ENCODE results near the gene DHX58. TPM values are rescaled to one million over a fixed set of nuclear protein-coding genes. Genes with fewer than 3 reads are reported as not detected.
"Not testable (repeated sequence)": the region's sequence is repeated elsewhere in the genome, so short reads cannot be mapped to it uniquely, and the experiment has no call there.

The DHX58 gene
- 10 to 100 TPM; 44.4 to 46.3 TPM for total RNA-seq

GRCh38 chr17:42112552-42113176 is at the start of gene DHX58:
Gene DHX58, minus strand, starts transcription at chr17:42112714. Its CDS starts 822 bp downstream, at chr17:42111892.
- H3K4me1 Mint-ChIP-seq (ENCODE audit: low read depth), result peaks cover 38% of the 10 kb centered on the region
- H3K27me3 Mint-ChIP-seq (ENCODE audit: low read depth), result no peaks in the 10 kb centered on the region
- DNase-seq, result peak; percentile 90
- H3K4me3 Mint-ChIP-seq, result peak within 1 kb of the TSS; percentile 81
- peaks cover 25% of the 10 kb centered on the region for H3K36me3 Mint-ChIP-seq (ENCODE audit: low read depth)
- CTCF ChIA-PET, result interaction anchor here (0.8 to 4.3 kb wide), 14 partner anchors 12 to 294 kb away, joined by 3 to 38 read pairs (median 4); partner anchors contain the start of genes NKIRAS2 and ODAD4
- peak within 1 kb of the TSS; percentile 92 for H3K27ac Mint-ChIP-seq
- H3K9me3 Mint-ChIP-seq, result no peaks in the 10 kb centered on the region
- intact Hi-C loops (cut with micrococcal nuclease), result loop anchor here (1.0 to 10.0 kb wide), 5 partner anchors 21 to 565 kb away; partner anchors contain the start of genes DNAJC7, PLEKHH3 and RAB5C

DNA sequence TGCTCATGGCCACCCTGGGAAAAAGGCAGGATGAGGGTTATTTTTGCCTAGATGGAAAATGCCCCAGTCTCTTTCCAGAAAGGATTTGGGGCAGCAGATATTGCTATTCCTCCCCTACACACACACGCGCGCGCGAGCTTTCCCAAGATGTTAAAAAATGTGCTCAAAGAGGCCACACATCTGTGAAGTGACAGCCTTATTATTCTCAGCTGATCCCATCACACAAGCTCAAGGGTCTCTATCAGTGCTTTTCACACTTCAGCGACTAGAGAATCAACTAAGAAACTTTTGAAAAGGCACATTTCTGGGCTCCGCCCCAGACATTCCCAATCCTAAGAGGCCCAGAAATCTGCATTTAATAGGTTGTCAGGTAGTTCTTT is 48.0 kb upstream of the DHX58 start:
- DNase-seq, result no peak
- CTCF ChIA-PET, result interaction anchor here (0.6 kb wide), 1 partner anchor 197 kb away, joined by 3 read pairs; no protein-coding TSS in a partner anchor
- no peaks in the 10 kb centered on the region for H3K36me3 Mint-ChIP-seq (ENCODE audit: low read depth)
- peaks cover 6% of the 10 kb centered on the region for H3K4me1 Mint-ChIP-seq (ENCODE audit: low read depth)
- no peaks in the 10 kb centered on the region for H3K9me3 Mint-ChIP-seq
- H3K4me3 Mint-ChIP-seq, result no peak overlapping the region
- H3K27me3 Mint-ChIP-seq (ENCODE audit: low read depth), result no peaks in the 10 kb centered on the region
- intact Hi-C loops (cut with micrococcal nuclease), result no loop called here
- H3K27ac Mint-ChIP-seq, result no peak overlapping the region

GRCh38 chr17:42159796-42160530 is 47.4 kb upstream of the DHX58 start:
- H3K4me3 Mint-ChIP-seq, result no peak overlapping the region
- intact Hi-C loops (cut with micrococcal nuclease), result no loop called here
- H3K27me3 Mint-ChIP-seq (ENCODE audit: low read depth), result no peaks in the 10 kb centered on the region
- no peak overlapping the region for H3K27ac Mint-ChIP-seq
- H3K9me3 Mint-ChIP-seq, result no peaks in the 10 kb centered on the region
- H3K36me3 Mint-ChIP-seq (ENCODE audit: low read depth), result no peaks in the 10 kb centered on the region
- CTCF ChIA-PET, result interaction anchor here (0.6 kb wide), 1 partner anchor 197 kb away, joined by 3 read pairs; no protein-coding TSS in a partner anchor
- H3K4me1 Mint-ChIP-seq (ENCODE audit: low read depth), result peaks cover 8% of the 10 kb centered on the region
- no peak for DNase-seq

DNA sequence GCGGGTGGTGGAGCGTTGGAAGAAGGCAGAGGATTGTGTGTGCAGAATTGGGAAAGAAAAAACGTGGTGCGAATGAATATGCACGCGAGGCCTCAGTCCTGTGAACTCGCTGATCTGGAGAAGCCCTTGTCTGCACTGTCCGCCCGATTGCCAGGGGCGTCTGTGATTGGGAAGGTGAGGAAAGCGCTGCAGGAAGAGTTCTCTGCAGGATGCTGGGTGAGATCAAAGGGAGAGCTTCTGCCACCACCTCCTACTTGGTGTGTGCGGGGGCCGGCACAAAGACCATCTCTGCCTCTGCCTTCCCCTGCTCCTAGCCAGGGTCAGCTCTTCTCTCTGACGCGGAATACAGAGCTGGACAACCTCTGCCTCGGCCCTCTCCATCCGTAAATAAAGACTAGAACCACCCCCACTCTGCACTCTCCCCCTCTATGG is 43.1 kb upstream of the DHX58 start:
- CTCF ChIA-PET, result interaction anchor here (0.6 to 1.2 kb wide), 4 partner anchors 74 to 189 kb away, joined by 3 read pairs; partner anchors contain the start of gene CNP
- Mint-ChIP-seq H3K4me3 (peak overlapping the region; percentile 83), H3K27ac (peak overlapping the region; percentile 61)

DNA sequence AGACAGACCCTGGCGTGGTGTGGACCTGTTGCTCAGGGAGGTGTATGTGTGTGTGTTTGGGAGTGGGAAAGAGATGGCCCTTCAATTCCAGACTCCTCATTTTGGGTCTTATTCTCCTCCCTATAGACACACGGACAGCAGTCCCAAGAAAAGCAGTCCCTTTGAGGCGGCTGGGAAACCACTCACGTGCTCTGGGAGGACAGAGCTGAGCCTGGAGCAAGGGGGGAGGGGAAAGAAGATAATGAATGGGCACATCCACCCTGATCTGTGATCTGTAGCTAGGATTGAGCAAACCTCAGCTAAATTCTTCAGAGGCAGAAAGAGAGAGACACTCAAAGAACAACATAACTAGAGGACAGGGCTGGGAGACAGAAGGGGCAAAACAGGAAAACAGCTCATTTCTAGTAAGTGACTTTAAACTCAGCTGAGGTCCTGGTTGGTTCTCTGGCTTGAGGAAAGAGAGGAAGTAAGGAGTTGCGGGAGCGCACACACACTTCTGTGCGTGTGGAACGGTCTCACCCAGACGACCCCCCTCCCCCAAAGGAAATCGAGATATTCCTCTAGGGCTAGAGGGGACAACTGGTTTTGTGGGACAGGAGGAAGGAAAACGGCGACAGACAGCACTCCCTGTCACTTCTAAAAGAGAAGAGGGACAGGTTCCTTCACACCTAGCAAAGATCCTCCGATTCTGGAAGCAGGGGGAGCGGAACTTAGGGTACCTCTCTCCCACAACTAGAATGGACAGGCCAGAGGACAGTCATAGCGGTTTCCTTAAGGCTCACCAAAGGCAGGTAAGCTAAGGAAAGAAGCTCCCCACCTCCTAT is 41.6 kb upstream of the DHX58 start:
- Mint-ChIP-seq H3K4me3 (peak overlapping the region; percentile 83), H3K9me3 (no peaks in the 10 kb centered on the region), H3K27me3 (ENCODE audit: low read depth) (no peaks in the 10 kb centered on the region), H3K36me3 (ENCODE audit: low read depth) (peaks cover 8% of the 10 kb centered on the region), H3K4me1 (ENCODE audit: low read depth) (peaks cover 39% of the 10 kb centered on the region), H3K27ac (peak overlapping the region; percentile 87)
- intact Hi-C loops (cut with micrococcal nuclease), result loop anchor here (2.0 kb wide), 2 partner anchors 27 to 41 kb away; partner anchors contain the start of genes DHX58 and KCNH4
- CTCF ChIA-PET, result interaction anchor here (0.6 to 0.7 kb wide), 2 partner anchors 28 to 32 kb away, joined by 3 to 4 read pairs; no protein-coding TSS in a partner anchor
- no peak for DNase-seq

More for the DNA sequence above, 43.1 kb upstream of the DHX58 start:
- H3K9me3 Mint-ChIP-seq, result no peaks in the 10 kb centered on the region
- H3K27me3 Mint-ChIP-seq (ENCODE audit: low read depth), result no peaks in the 10 kb centered on the region
- H3K4me1 Mint-ChIP-seq (ENCODE audit: low read depth), result peaks cover 36% of the 10 kb centered on the region
- peaks cover 8% of the 10 kb centered on the region for H3K36me3 Mint-ChIP-seq (ENCODE audit: low read depth)
- no peak for DNase-seq
- intact Hi-C loops (cut with micrococcal nuclease), result loop anchor here (1.0 to 2.0 kb wide), 6 partner anchors 25 to 236 kb away; partner anchors contain the start of genes CNP, DHX58, KAT2A and KCNH4

DNA sequence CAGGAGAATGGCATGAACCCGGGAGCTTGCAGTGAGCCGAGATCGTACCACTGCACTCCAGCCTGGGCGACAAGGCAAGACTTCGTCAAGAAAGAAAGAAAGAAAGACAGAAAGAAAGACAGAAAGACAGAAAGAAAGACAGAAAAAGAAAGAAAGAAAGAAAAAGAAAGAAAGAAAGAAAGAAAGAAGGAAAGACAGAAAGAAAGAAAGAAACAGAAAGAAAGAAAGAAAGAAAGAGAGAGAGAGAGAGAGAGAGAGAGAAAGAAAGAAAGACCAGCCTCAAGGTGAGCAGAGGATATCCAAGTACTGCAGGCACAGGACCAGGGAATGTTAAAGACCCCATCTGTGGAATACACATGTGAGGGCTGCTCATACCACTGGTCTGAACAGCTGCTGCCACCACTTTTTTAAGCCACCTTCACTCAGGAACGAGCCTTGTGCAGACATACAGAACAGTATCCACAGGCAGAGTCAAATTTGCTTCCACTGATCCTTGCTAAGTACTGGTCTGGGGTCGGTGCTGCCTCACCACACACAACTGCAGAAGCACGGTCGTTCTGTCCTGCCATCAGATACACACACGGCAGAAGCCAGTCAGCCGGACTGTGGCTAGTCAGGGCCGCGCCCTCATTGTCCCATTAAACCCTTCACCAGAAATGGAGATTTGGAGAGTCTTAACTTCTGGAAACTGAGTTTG is 34.5 kb upstream of the DHX58 start:
- H3K4me1 Mint-ChIP-seq (ENCODE audit: low read depth), result peaks cover 28% of the 10 kb centered on the region
- no peaks in the 10 kb centered on the region for H3K9me3 Mint-ChIP-seq
- no peak for DNase-seq
- intact Hi-C loops (cut with micrococcal nuclease), result no loop called here
- H3K27me3 Mint-ChIP-seq (ENCODE audit: low read depth), result no peaks in the 10 kb centered on the region
- H3K4me3 Mint-ChIP-seq, result no peak overlapping the region
- no peak overlapping the region for H3K27ac Mint-ChIP-seq
- peaks cover 4% of the 10 kb centered on the region for H3K36me3 Mint-ChIP-seq (ENCODE audit: low read depth)
- CTCF ChIA-PET, result no interaction called here

DNA sequence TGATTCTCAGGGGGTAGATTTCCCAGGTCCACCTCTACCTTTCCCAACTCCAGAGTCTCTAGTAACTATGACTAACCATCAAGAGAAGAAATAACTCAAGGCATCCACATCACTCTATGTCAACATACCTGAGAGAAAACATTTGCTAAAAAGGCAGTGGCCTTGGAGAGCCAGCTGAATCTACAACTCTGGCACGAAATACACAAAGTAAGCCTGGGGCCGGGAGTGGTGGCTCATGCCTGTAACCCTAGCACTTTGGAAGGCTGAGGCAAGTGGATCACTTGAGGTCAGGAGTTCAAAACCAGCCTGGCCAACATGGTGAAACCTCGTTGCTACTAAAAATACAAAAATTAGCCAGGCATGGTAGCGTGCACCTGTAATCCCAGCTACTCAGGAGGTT is 30.6 kb upstream of the DHX58 start:
- H3K4me3 Mint-ChIP-seq; intact Hi-C loops (cut with micrococcal nuclease); H3K36me3 Mint-ChIP-seq (ENCODE audit: low read depth); DNase-seq; H3K27me3 Mint-ChIP-seq (ENCODE audit: low read depth); H3K9me3 Mint-ChIP-seq; H3K27ac Mint-ChIP-seq: not testable (repeated sequence)
- CTCF ChIA-PET, result interaction anchor here (0.6 to 1.4 kb wide), 2 partner anchors 14 to 25 kb away, joined by 3 read pairs; no protein-coding TSS in a partner anchor
- peaks cover 34% of the 10 kb centered on the region for H3K4me1 Mint-ChIP-seq (ENCODE audit: low read depth)

DNA sequence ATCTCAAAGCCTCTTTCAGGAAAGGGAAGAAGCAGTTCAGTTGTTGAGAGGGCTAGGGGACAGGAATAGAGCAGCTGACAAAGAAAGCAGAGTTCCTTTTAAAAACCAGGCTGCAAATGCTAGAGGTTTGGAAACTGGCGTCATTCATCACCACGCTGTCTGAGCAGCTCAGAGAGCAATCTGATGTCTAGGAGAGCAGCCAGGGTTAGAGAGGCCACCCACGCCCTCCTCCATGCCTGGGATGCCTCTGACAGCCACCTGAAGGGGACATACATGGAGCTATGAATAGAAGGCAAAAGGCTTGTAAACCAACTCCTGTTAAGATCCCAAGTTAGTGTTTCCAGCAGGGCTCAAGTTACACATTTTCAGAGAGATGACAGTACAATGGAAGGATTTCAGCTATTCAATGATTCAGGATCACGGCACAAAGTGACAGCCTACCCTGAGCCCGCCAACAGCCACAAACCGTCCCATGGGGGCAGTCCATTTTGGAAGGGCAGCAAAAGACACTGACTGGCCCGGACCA is 29.9 kb upstream of the DHX58 start:
- Mint-ChIP-seq H3K36me3 (ENCODE audit: low read depth) (peaks cover 5% of the 10 kb centered on the region), H3K27ac (no peak overlapping the region), H3K4me3 (no peak overlapping the region), H3K9me3 (no peaks in the 10 kb centered on the region), H3K27me3 (ENCODE audit: low read depth) (no peaks in the 10 kb centered on the region), H3K4me1 (ENCODE audit: low read depth) (peaks cover 36% of the 10 kb centered on the region)
- CTCF ChIA-PET, result no interaction called here
- intact Hi-C loops (cut with micrococcal nuclease), result no loop called here
- DNase-seq, result no peak

DNA sequence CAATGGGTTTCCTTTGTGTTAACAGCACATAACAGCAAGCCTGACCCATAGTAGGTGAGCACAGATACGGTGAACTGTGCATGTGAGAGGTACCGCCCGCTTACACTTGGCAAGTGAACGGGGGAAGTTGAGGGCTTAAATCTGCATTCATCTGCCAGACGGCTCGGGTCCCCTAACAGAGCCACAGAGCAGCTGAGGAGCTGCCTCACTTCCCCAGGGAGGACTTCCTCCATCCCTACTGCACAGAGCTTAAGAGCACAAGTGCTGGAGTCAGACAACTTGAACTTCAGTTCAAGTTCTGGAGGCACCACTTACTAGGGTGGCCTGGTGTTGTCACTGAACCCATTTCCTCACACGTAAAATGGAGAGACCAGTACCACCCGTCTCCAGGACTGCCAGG is 28.9 kb upstream of the DHX58 start:
- Mint-ChIP-seq H3K9me3 (no peaks in the 10 kb centered on the region), H3K27ac (no peak overlapping the region), H3K4me1 (ENCODE audit: low read depth) (peaks cover 44% of the 10 kb centered on the region), H3K27me3 (ENCODE audit: low read depth) (no peaks in the 10 kb centered on the region), H3K4me3 (no peak overlapping the region), H3K36me3 (ENCODE audit: low read depth) (peaks cover 6% of the 10 kb centered on the region)
- intact Hi-C loops (cut with micrococcal nuclease), result no loop called here
- CTCF ChIA-PET, result interaction anchor here (0.9 kb wide), 1 partner anchor 74 kb away, joined by 4 read pairs; no protein-coding TSS in a partner anchor
- no peak for DNase-seq

DNA sequence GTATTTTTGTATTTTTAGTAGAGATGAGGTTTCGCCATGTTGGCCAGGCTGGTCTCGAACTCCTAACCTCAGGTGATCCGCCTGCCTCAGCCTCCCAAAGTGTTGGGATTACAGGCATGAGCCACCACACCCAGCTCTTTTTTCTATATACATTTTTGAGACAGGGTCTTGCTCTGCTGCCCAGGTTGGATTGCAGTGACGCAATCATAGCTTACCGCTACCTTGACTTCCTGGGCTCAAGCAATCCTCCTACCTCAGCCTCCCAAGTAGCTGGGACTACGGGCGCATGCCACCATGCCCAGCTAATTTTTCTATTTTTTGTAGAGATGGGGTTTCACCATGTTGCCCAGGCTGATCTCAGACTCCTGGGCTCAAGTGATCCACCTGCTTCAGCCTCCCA is 28.2 kb upstream of the DHX58 start:
- H3K27ac Mint-ChIP-seq; H3K9me3 Mint-ChIP-seq; H3K27me3 Mint-ChIP-seq (ENCODE audit: low read depth); H3K4me3 Mint-ChIP-seq; DNase-seq; intact Hi-C loops (cut with micrococcal nuclease); H3K36me3 Mint-ChIP-seq (ENCODE audit: low read depth): not testable (repeated sequence)
- peaks cover 51% of the 10 kb centered on the region for H3K4me1 Mint-ChIP-seq (ENCODE audit: low read depth)
- CTCF ChIA-PET, result interaction anchor here (0.9 kb wide), 1 partner anchor 73 kb away, joined by 4 read pairs; no protein-coding TSS in a partner anchor

GRCh38 chr17:42138749-42139492 is 26.4 kb upstream of the DHX58 start:
- Mint-ChIP-seq H3K36me3 (ENCODE audit: low read depth) (peaks cover 6% of the 10 kb centered on the region), H3K4me1 (ENCODE audit: low read depth) (peaks cover 64% of the 10 kb centered on the region)

More at GRCh38 chr17:42138749-42139492, 26.4 kb upstream of the DHX58 start:
- Mint-ChIP-seq H3K4me3 (no peak overlapping the region), H3K9me3 (no peaks in the 10 kb centered on the region), H3K27me3 (ENCODE audit: low read depth) (no peaks in the 10 kb centered on the region), H3K27ac (no peak overlapping the region)
- intact Hi-C loops (cut with micrococcal nuclease), result no loop called here
- CTCF ChIA-PET, result no interaction called here
- DNase-seq, result no peak

Measured in activated naive CD4-positive, alpha-beta T cell treated with anti-CD3 and anti-CD28 coated beads for 36 hours (primary cell).